ENCODE data around the gene KANSL1.
"Not testable (repeated sequence)": the region's sequence is repeated elsewhere in the genome, so short reads cannot be mapped to it uniquely, and the experiment has no call there.

KANSL1 gene

GRCh38 chr17:46193151-46193625, at the start of gene KANSL1:
Gene KANSL1 (minus strand): TSS chr17:46193429. CDS start chr17:46172143, 21,286 bp downstream.
- DNase-seq (ENCODE audit: low read depth), result peak; percentile 83

- DNase-seq (ENCODE audit: low read depth), result not testable (repeated sequence)
Measured at GRCh38 chr17:46231359-46231758, 38.1 kb upstream of the KANSL1 start.

GRCh38 chr17:46225274-46225794, 32.1 kb upstream of the KANSL1 start:
- peak; percentile 94 for DNase-seq (ENCODE audit: low read depth)

- not testable (repeated sequence) for DNase-seq (ENCODE audit: low read depth)
Measured at GRCh38 chr17:46224864-46225263, 31.6 kb upstream of the KANSL1 start.

GRCh38 chr17:46223041-46223440, 29.8 kb upstream of the KANSL1 start:
- not testable (repeated sequence) for DNase-seq (ENCODE audit: low read depth)

GRCh38 chr17:46216682-46217081, 23.5 kb upstream of the KANSL1 start:
- DNase-seq (ENCODE audit: low read depth), result no peak

- DNase-seq (ENCODE audit: low read depth), result peak; percentile 50
Measured at GRCh38 chr17:46212634-46213435, 19.6 kb upstream of the KANSL1 start.

GRCh38 chr17:46208997-46209396, 15.8 kb upstream of the KANSL1 start:
- DNase-seq (ENCODE audit: low read depth), result no peak

- DNase-seq (ENCODE audit: low read depth), result no peak
Measured at GRCh38 chr17:46205975-46206374, 12.7 kb upstream of the KANSL1 start.

GRCh38 chr17:46202424-46202823, 9.2 kb upstream of the KANSL1 start:
- DNase-seq (ENCODE audit: low read depth), result no peak

GRCh38 chr17:46201491-46201890, 8.3 kb upstream of the KANSL1 start:
- DNase-seq (ENCODE audit: low read depth), result no peak

GRCh38 chr17:46200197-46200596, 7.0 kb upstream of the KANSL1 start:
- DNase-seq (ENCODE audit: low read depth), result no peak

- no peak for DNase-seq (ENCODE audit: low read depth)
Measured at GRCh38 chr17:46199379-46199778, 6.2 kb upstream of the KANSL1 start.

- DNase-seq (ENCODE audit: low read depth), result no peak
Measured at GRCh38 chr17:46198233-46198632, 5.0 kb upstream of the KANSL1 start.

- DNase-seq (ENCODE audit: low read depth), result no peak
Measured at GRCh38 chr17:46197530-46197929, 4.3 kb upstream of the KANSL1 start.

- no peak for DNase-seq (ENCODE audit: low read depth)
Measured at GRCh38 chr17:46195939-46196716, 2.9 kb upstream of the KANSL1 start.

- DNase-seq (ENCODE audit: low read depth), result no peak
Measured at GRCh38 chr17:46195217-46195855, 2.1 kb upstream of the KANSL1 start.

GRCh38 chr17:46194393-46195216, 1.4 kb upstream of the KANSL1 start:
- DNase-seq (ENCODE audit: low read depth), result peak; percentile 59

GRCh38 chr17:46193626-46194392, 580 bp upstream of the KANSL1 start:
- peak; percentile 92 for DNase-seq (ENCODE audit: low read depth)

GRCh38 chr17:46192439-46193150, 634 bp downstream of the KANSL1 start:
- DNase-seq (ENCODE audit: low read depth), result peak; percentile 51
